Adrenal gland (tissue), 5 donors: ENCODE measurements around the gene SULT2B1.

Experiments
- POLR2A ChIP-seq, 2 donors: fragments of 450-650 bp; IDR thresholded peaks; one replicate each; pipeline ENCODE4 v1.6.1; 2017; ENCODE audit warnings: antibody characterized with exemption in 2 of 2, mild to moderate bottlenecking in 2 of 2, moderate library complexity in 1 of 2
- TF ChIP-seq, protein P1 (sequence below), 6 experiments: fragments of 450-650 bp in 4 of 6; fragments of 200-600 bp in 2 of 6; sonication (generic) in 1 of 6; IDR thresholded peaks; 1 replicate in 5 of 6; 2 replicates in 1 of 6; pipeline versions ENCODE4 v1.5.1 to v1.8.0; 2016 to 2021; ENCODE audit warnings: antibody characterized with exemption in 6 of 6, mild to moderate bottlenecking in 2 of 6, moderate library complexity in 1 of 6
- donor health status: DM: no; HTN: no; CAD: no.

DNA sequence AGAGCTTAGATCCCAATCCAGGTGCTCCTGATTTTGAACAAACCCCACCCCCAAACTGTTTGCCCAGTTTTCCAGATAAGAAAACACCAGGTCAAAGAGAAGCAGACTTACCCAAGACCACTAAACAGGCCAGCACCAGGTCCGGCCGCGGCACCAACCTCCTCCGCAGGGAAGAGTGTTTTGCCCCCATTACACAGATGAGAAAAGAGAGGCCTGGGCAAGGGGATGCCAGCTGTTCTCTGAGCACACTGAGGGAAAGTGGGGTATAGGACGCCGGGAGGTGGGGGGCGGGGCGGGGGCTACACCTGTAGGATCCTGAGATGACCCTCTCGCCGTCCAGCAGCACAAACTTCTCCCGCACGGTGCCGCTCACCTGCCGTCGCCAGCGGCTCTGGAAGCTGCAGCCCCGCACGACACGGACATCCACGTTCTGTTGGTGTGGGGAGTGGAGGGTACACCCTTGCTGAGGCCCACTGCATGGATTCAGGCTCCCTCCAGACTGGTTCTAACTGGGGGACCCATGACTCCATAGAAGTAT lies 57.7 kb downstream of the SULT2B1 start:
- TF ChIP-seq, protein P1, sequence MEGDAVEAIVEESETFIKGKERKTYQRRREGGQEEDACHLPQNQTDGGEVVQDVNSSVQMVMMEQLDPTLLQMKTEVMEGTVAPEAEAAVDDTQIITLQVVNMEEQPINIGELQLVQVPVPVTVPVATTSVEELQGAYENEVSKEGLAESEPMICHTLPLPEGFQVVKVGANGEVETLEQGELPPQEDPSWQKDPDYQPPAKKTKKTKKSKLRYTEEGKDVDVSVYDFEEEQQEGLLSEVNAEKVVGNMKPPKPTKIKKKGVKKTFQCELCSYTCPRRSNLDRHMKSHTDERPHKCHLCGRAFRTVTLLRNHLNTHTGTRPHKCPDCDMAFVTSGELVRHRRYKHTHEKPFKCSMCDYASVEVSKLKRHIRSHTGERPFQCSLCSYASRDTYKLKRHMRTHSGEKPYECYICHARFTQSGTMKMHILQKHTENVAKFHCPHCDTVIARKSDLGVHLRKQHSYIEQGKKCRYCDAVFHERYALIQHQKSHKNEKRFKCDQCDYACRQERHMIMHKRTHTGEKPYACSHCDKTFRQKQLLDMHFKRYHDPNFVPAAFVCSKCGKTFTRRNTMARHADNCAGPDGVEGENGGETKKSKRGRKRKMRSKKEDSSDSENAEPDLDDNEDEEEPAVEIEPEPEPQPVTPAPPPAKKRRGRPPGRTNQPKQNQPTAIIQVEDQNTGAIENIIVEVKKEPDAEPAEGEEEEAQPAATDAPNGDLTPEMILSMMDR (IDR thresholded peaks at IDR 0.05): no peak
- no peak for TF ChIP-seq POLR2A (IDR thresholded peaks at IDR 0.05)
